ENCODE results near the gene FCF1. TPM values are rescaled to one million over a fixed set of nuclear protein-coding genes. Genes with fewer than 3 reads are reported as not detected.

The FCF1 gene
- polyA plus RNA-seq, 3 donors = 14.8 to 22.6 (median 17.5) TPM

DNA sequence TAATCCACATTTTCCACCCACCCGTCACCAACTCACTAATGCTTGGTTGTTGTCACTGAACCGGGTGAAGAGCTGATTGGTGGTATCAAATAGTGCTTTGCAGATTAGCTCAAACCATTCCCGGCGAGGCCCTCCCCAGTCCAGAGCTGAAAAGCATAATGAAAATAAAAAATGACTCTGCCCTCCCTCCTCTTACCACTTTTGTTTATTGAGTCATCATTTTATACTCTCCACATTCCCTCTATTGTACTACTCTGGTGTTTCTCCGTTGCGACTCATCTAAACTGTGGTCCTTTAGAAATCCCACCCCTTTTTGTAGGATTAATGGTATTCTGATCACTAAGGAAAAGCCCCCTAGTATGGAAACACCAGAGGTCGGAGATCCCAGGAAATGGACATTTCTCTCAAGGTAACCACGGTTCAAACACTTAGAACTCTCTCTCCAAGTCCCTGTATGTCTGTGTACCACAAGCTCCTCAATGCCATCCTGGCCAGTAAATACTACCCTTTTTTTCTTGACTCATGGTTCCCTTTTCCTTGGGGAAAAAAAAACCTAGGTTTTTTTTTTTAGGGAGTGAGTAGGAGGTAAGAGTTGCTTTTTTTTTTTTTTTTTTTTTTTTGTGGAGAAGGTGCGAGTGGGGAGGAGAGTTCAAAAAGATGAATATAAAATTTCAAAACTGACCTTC is 42.1 kb upstream of the FCF1 start:
- Histone ChIP-seq H3K9ac (ENCODE audit: insufficient read depth, low read length, poor library complexity, severe bottlenecking) (no peak overlapping the region), H2AFZ (ENCODE audit: insufficient read depth, low read depth, low read length, poor library complexity, severe bottlenecking) (no peak overlapping the region), H3K9me3 (replicated peaks in 1 of 2; ENCODE audit: control insufficient read depth in 1 of 2, insufficient read depth in 1 of 2, low read length in 2 of 2) (no peaks in the 10 kb centered on the region), H3K4me3 (replicated peaks in 1 of 3; ENCODE audit: low read depth in 2 of 3, low read length in 3 of 3) (no peak overlapping the region), H3K4me2 (replicated peaks; ENCODE audit: extremely low read depth, low read length, poor library complexity, severe bottlenecking) (no peak overlapping the region), H4K20me1 (ENCODE audit: insufficient read depth, low read length) (no peaks in the 10 kb centered on the region), H3K36me3 (replicated peaks in 1 of 2; ENCODE audit: control insufficient read depth in 1 of 2, insufficient read depth in 2 of 2, low read length in 2 of 2) (peaks cover 98 to 100% of the 10 kb centered on the region in 2 donors), H3K79me2 (ENCODE audit: insufficient read depth, low read length) (no peaks in the 10 kb centered on the region), H3K4me1 (ENCODE audit: control insufficient read depth in 1 of 2, insufficient read depth in 2 of 2, low read length in 2 of 2) (no peaks in the 10 kb centered on the region), H3K27ac (ENCODE audit: low read depth in 1 of 2, low read length in 2 of 2) (no peak overlapping the region), H3K27me3 (ENCODE audit: control insufficient read depth in 2 of 2, insufficient read depth in 2 of 2, low read length in 2 of 2) (no peaks in the 10 kb centered on the region)
- no peaks in the 10 kb centered on the region for H3K9me3 Mint-ChIP-seq
- H3K36me3 Mint-ChIP-seq = peaks cover 94 to 95% of the 10 kb centered on the region in 2 donors
- TF ChIP-seq, protein P1, sequence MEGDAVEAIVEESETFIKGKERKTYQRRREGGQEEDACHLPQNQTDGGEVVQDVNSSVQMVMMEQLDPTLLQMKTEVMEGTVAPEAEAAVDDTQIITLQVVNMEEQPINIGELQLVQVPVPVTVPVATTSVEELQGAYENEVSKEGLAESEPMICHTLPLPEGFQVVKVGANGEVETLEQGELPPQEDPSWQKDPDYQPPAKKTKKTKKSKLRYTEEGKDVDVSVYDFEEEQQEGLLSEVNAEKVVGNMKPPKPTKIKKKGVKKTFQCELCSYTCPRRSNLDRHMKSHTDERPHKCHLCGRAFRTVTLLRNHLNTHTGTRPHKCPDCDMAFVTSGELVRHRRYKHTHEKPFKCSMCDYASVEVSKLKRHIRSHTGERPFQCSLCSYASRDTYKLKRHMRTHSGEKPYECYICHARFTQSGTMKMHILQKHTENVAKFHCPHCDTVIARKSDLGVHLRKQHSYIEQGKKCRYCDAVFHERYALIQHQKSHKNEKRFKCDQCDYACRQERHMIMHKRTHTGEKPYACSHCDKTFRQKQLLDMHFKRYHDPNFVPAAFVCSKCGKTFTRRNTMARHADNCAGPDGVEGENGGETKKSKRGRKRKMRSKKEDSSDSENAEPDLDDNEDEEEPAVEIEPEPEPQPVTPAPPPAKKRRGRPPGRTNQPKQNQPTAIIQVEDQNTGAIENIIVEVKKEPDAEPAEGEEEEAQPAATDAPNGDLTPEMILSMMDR (IDR thresholded peaks at IDR 0.05) = no peak
- H3K4me3 Mint-ChIP-seq = no peak overlapping the region
- intact Hi-C loops (cut with micrococcal nuclease) = no loop called here
- WGBS (ENCODE audit: insufficient coverage) = 83% methylated on average over 2 of the region's 9 CpGs
- no peak overlapping the region for H3K27ac Mint-ChIP-seq
- no peaks in the 10 kb centered on the region for H3K4me1 Mint-ChIP-seq
- H3K27me3 Mint-ChIP-seq (ENCODE audit: low read depth in 3 of 3) = no peaks in the 10 kb centered on the region
- no peak for DNase-seq

DNA sequence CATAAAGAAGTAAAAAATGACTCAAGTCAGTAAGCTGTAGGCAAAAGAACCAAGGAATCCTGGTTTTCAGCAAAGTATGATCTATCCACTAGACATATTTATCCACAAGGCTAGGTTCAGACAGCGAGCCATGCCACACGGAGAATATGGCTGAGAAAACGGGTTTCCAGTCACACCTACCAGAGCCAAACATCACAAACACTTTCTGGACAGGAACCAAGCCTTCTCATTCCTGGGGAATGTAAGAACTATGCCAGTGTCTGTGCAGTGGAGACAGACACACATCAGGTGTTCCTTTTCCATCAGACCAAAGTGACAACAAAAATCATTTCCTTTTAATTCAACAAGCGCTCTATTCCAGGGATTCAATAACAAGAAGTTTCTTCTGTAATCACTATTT is 41.2 kb upstream of the FCF1 start:
- no peak overlapping the region for H3K4me2 ChIP-seq (replicated peaks; ENCODE audit: extremely low read depth, low read length, poor library complexity, severe bottlenecking)
- H3K36me3 ChIP-seq (replicated peaks in 1 of 2; ENCODE audit: control insufficient read depth in 1 of 2, insufficient read depth in 2 of 2, low read length in 2 of 2) = peaks cover 97 to 98% of the 10 kb centered on the region in 2 donors
- intact Hi-C loops (cut with micrococcal nuclease) = no loop called here
- H3K27me3 ChIP-seq (ENCODE audit: control insufficient read depth in 2 of 2, insufficient read depth in 2 of 2, low read length in 2 of 2) = no peaks in the 10 kb centered on the region
- H3K9me3 ChIP-seq (replicated peaks in 1 of 2; ENCODE audit: control insufficient read depth in 1 of 2, insufficient read depth in 1 of 2, low read length in 2 of 2) = no peaks in the 10 kb centered on the region
- no peak overlapping the region for H2AFZ ChIP-seq (ENCODE audit: insufficient read depth, low read depth, low read length, poor library complexity, severe bottlenecking)
- no peak for DNase-seq
- WGBS (ENCODE audit: insufficient coverage) = no CpG with 5 or more reads among the region's 4 CpGs
- Mint-ChIP-seq H3K4me3 (no peak overlapping the region), H3K9me3 (no peaks in the 10 kb centered on the region), H3K36me3 (peaks cover 92 to 94% of the 10 kb centered on the region in 2 donors), H3K4me1 (no peaks in the 10 kb centered on the region), H3K27me3 (ENCODE audit: low read depth in 3 of 3) (no peaks in the 10 kb centered on the region), H3K27ac (peak overlapping the region in 1 of 7 donors; percentile 16)
- no peaks in the 10 kb centered on the region for H3K4me1 ChIP-seq (ENCODE audit: control insufficient read depth in 1 of 2, insufficient read depth in 2 of 2, low read length in 2 of 2)
- H3K4me3 ChIP-seq (replicated peaks in 1 of 3; ENCODE audit: low read depth in 2 of 3, low read length in 3 of 3) = no peak overlapping the region
- no peaks in the 10 kb centered on the region for H4K20me1 ChIP-seq (ENCODE audit: insufficient read depth, low read length)
- no peaks in the 10 kb centered on the region for H3K79me2 ChIP-seq (ENCODE audit: insufficient read depth, low read length)
- TF ChIP-seq, protein P1 (IDR thresholded peaks at IDR 0.05) = no peak
- no peak overlapping the region for H3K27ac ChIP-seq (ENCODE audit: low read depth in 1 of 2, low read length in 2 of 2)
- no peak overlapping the region for H3K9ac ChIP-seq (ENCODE audit: insufficient read depth, low read length, poor library complexity, severe bottlenecking)
